ENCODE data around the gene GALNS. TPM values are rescaled to one million over a fixed set of nuclear protein-coding genes. Genes with fewer than 3 reads are reported as not detected.

The GALNS gene
- total and polyA plus RNA-seq, 2 donors (not counting 3 experiments of a cell fraction or from before 2014, with no cell fraction given): 21.8 to 40.2 TPM

- Histone ChIP-seq H3K4me3 (replicated peaks in 1 of 3; ENCODE audit: insufficient read depth in 1 of 3, low read depth in 1 of 3, low read length in 3 of 3) (no peak overlapping the region), H4K20me1 (replicated peaks; ENCODE audit: control insufficient read depth, extremely low read depth, insufficient read depth, low read length) (no peaks in the 10 kb centered on the region), H2AFZ (ENCODE audit: low read depth, low read length) (no peak overlapping the region), H3K4me1 (ENCODE audit: control insufficient read depth, extremely low read depth, insufficient read depth, low read length) (peaks cover 26% of the 10 kb centered on the region), H3K27me3 (ENCODE audit: control insufficient read depth in 2 of 2, insufficient read depth in 2 of 2, low read length in 2 of 2) (no peaks in the 10 kb centered on the region), H3K27ac (ENCODE audit: insufficient read depth, low read depth, low read length) (no peak overlapping the region), H3K79me2 (ENCODE audit: control insufficient read depth, insufficient read depth, low read length) (peaks cover 95% of the 10 kb centered on the region), H3K9me1 (replicated peaks; ENCODE audit: control insufficient read depth, extremely low read depth, insufficient read depth, low read length) (no peaks in the 10 kb centered on the region), H3K9me3 (replicated peaks; ENCODE audit: control insufficient read depth, insufficient read depth, low read length) (no peaks in the 10 kb centered on the region), H3K9ac (replicated peaks; ENCODE audit: extremely low read depth, insufficient read depth, low read length) (no peak overlapping the region), H3K36me3 (ENCODE audit: control insufficient read depth in 2 of 2, extremely low read depth in 1 of 2, insufficient read depth in 2 of 2, low read length in 2 of 2) (peaks cover 0 to 14% of the 10 kb centered on the region in 2 experiments), H3K4me2 (ENCODE audit: insufficient read depth, low read length) (no peak overlapping the region)
- FAIRE-seq: no peak
- TF ChIP-seq POLR2AphosphoS5 (IDR thresholded peaks at IDR 0.05; ENCODE audit: insufficient read depth, low read depth, low read length) (no peak), FOS (IDR thresholded peaks at IDR 0.05; ENCODE audit: borderline replicate concordance, insufficient read depth, low read length) (no peak), JUN (IDR thresholded peaks at IDR 0.05; ENCODE audit: borderline replicate concordance, insufficient read depth, insufficient read length, low read depth) (no peak), EZH2 (IDR thresholded peaks at IDR 0.05; ENCODE audit: borderline replicate concordance, low read depth, low read length, severe bottlenecking) (no peak), MYC (IDR thresholded peaks at IDR 0.05; ENCODE audit: low read depth, low read length) (no peak), GATA2 (IDR thresholded peaks at IDR 0.05; ENCODE audit: insufficient read depth, insufficient read length, low read depth, low read length) (no peak)
- TF ChIP-seq, protein P1, sequence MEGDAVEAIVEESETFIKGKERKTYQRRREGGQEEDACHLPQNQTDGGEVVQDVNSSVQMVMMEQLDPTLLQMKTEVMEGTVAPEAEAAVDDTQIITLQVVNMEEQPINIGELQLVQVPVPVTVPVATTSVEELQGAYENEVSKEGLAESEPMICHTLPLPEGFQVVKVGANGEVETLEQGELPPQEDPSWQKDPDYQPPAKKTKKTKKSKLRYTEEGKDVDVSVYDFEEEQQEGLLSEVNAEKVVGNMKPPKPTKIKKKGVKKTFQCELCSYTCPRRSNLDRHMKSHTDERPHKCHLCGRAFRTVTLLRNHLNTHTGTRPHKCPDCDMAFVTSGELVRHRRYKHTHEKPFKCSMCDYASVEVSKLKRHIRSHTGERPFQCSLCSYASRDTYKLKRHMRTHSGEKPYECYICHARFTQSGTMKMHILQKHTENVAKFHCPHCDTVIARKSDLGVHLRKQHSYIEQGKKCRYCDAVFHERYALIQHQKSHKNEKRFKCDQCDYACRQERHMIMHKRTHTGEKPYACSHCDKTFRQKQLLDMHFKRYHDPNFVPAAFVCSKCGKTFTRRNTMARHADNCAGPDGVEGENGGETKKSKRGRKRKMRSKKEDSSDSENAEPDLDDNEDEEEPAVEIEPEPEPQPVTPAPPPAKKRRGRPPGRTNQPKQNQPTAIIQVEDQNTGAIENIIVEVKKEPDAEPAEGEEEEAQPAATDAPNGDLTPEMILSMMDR (IDR thresholded peaks at IDR 0.05; ENCODE audit: extremely low read depth in 1 of 2, insufficient read depth in 1 of 2, low read depth in 1 of 2, low read length in 2 of 2): no peak
- dilution Hi-C loops (cut with MboI; ENCODE audit: extremely low pct_ligation_motif_present, low sequenced_read_pairs) (no loop called here), intact Hi-C loops (cut with micrococcal nuclease) (no loop called here)
- no peak for DNase-seq (ENCODE audit: low read depth, low spot score)
- ChIA-PET CTCF (interaction anchor here (1.0 to 1.7 kb wide), 2 partner anchors 19 to 27 kb away, joined by 3 to 6 read pairs; no protein-coding TSS in a partner anchor), POLR2A (no interaction called here)
- BruUV-seq (replicated peaks): no TSS peak
Observed at GRCh38 chr16:88764080-88764479, 92.7 kb downstream of the GALNS start.

Other genes starting within 250 kb of the GALNS start
- not detected in 2 replicates for gene IL17C, start 218.4 kb downstream of the GALNS start, total RNA-seq
- 0.14 and 0.17 TPM in 2 replicates for gene IL17C, start 218.4 kb downstream of the GALNS start, polyA plus RNA-seq
- gene CYBA, start 205.9 kb downstream of the GALNS start, total RNA-seq: 37.0 and 45.8 TPM in 2 replicates
- gene CYBA, start 205.9 kb downstream of the GALNS start, polyA plus RNA-seq: 77.3 and 100 TPM in 2 replicates
- 117 and 142 TPM in 2 replicates for gene MVD, start 193.9 kb downstream of the GALNS start, total RNA-seq
- gene MVD, start 193.9 kb downstream of the GALNS start, polyA plus RNA-seq: 60.3 and 64.4 TPM in 2 replicates
- 0.18 and 0.31 TPM in 2 replicates for gene SNAI3, start 170.4 kb downstream of the GALNS start, total RNA-seq
- 0.30 and 0.38 TPM in 2 replicates for gene SNAI3, start 170.4 kb downstream of the GALNS start, polyA plus RNA-seq
- 38.8 and 41.8 TPM in 2 replicates for gene RNF166, start 150.5 kb downstream of the GALNS start, total RNA-seq
- 27.6 and 34.0 TPM in 2 replicates for gene RNF166, start 150.5 kb downstream of the GALNS start, polyA plus RNA-seq
- 33.7 and 37.5 TPM in 2 replicates for gene CTU2, start 150.4 kb downstream of the GALNS start, total RNA-seq
- 26.1 and 30.8 TPM in 2 replicates for gene CTU2, start 150.4 kb downstream of the GALNS start, polyA plus RNA-seq
- 306 and 322 TPM in 2 replicates for gene PIEZO1, start 71.7 kb downstream of the GALNS start, total RNA-seq
- gene PIEZO1, start 71.7 kb downstream of the GALNS start, polyA plus RNA-seq: 298 and 393 TPM in 2 replicates
- 26.5 and 30.6 TPM in 2 replicates for gene CDT1, start 53.2 kb downstream of the GALNS start, total RNA-seq
- gene CDT1, start 53.2 kb downstream of the GALNS start, polyA plus RNA-seq: 15.6 and 19.3 TPM in 2 replicates
- gene APRT, start 45.0 kb downstream of the GALNS start, total RNA-seq: 148 and 152 TPM in 2 replicates
- 143 and 179 TPM in 2 replicates for gene APRT, start 45.0 kb downstream of the GALNS start, polyA plus RNA-seq
- 61.9 and 80.0 TPM in 2 replicates for gene TRAPPC2L, start 180 bp upstream of the GALNS start, total RNA-seq
- 131 and 151 TPM in 2 replicates for gene TRAPPC2L, start 180 bp upstream of the GALNS start, polyA plus RNA-seq
- gene PABPN1L, start 9.7 kb upstream of the GALNS start, total RNA-seq: not detected in 2 replicates
- not detected in 2 replicates for gene PABPN1L, start 9.7 kb upstream of the GALNS start, polyA plus RNA-seq
- not detected in 2 replicates for gene CBFA2T3, start 120.3 kb upstream of the GALNS start, total RNA-seq
- not detected in 2 replicates for gene CBFA2T3, start 120.3 kb upstream of the GALNS start, polyA plus RNA-seq
- 32.7 and 33.2 TPM in 2 replicates for gene ACSF3, start 236.9 kb upstream of the GALNS start, total RNA-seq
- gene ACSF3, start 236.9 kb upstream of the GALNS start, polyA plus RNA-seq: 18.6 and 22.0 TPM in 2 replicates